SIG-M5 treated with dmso at 0.1 percent for 504 hours (cell line): Measurements from ENCODE around the gene RPGRIP1.
A peak's percentile ranks its signal among the peaks of the same experiment; 100 is the strongest.
"Not testable (repeated sequence)": the region's sequence is repeated elsewhere in the genome, so short reads cannot be mapped to it uniquely, and the experiment has no call there.

Experiments used
- DNase-seq: peaks from one replicate; lab custom pipeline; 2025; ENCODE audit not compliant: unreplicated experiment; lab: John Stamatoyannopoulos, UW

RPGRIP1 gene

GRCh38 chr14:21279783-21280182, at the start of gene RPGRIP1:
Gene RPGRIP1 (plus strand): TSS chr14:21280083. CDS start chr14:21287977, 7,894 bp downstream.
- no peak for DNase-seq

- DNase-seq: no peak
Observed at GRCh38 chr14:21231020-21231652, 48.7 kb upstream of the RPGRIP1 start.

- DNase-seq: peak; percentile 16
Observed at GRCh38 chr14:21233457-21234076, 46.3 kb upstream of the RPGRIP1 start.

GRCh38 chr14:21234112-21234511, 45.8 kb upstream of the RPGRIP1 start:
- no peak for DNase-seq

GRCh38 chr14:21236948-21237797, 42.7 kb upstream of the RPGRIP1 start:
- DNase-seq: no peak

- no peak for DNase-seq
Observed at GRCh38 chr14:21238823-21239518, 40.9 kb upstream of the RPGRIP1 start.

- DNase-seq: no peak
Observed at GRCh38 chr14:21240417-21240816, 39.5 kb upstream of the RPGRIP1 start.

GRCh38 chr14:21241218-21241819, 38.6 kb upstream of the RPGRIP1 start:
- peak; percentile 23 for DNase-seq

- peak; percentile 77 for DNase-seq
Observed at GRCh38 chr14:21244544-21244943, 35.3 kb upstream of the RPGRIP1 start.

GRCh38 chr14:21245813-21246212, 34.1 kb upstream of the RPGRIP1 start:
- no peak for DNase-seq

- no peak for DNase-seq
Observed at GRCh38 chr14:21248338-21248737, 31.5 kb upstream of the RPGRIP1 start.

- DNase-seq: no peak
Observed at GRCh38 chr14:21248739-21249411, 31.0 kb upstream of the RPGRIP1 start.

- no peak for DNase-seq
Observed at GRCh38 chr14:21251215-21251614, 28.7 kb upstream of the RPGRIP1 start.

- DNase-seq: no peak
Observed at GRCh38 chr14:21252149-21252548, 27.7 kb upstream of the RPGRIP1 start.

GRCh38 chr14:21255385-21256101, 24.3 kb upstream of the RPGRIP1 start:
- no peak for DNase-seq

- DNase-seq: not testable (repeated sequence)
Observed at GRCh38 chr14:21256102-21256447, 23.8 kb upstream of the RPGRIP1 start.

- peak; percentile 60 for DNase-seq
Observed at GRCh38 chr14:21256539-21257393, 23.1 kb upstream of the RPGRIP1 start.

- DNase-seq: peak; percentile 46
Observed at GRCh38 chr14:21257394-21257909, 22.4 kb upstream of the RPGRIP1 start.
